ENCODE data around the gene COG1.

Gene COG1

GRCh38 chr17:73228748-73229236, 35.9 kb downstream of the COG1 start:
- H3K4me3 ChIP-seq (replicated peaks in 1 of 2; ENCODE audit: low read depth in 2 of 2, low read length in 2 of 2), result no peak overlapping the region
- TF ChIP-seq CTCF (IDR thresholded peaks at IDR 0.05; ENCODE audit: low read depth, low read length), result no peak
- DNase-seq (ENCODE audit: low read depth in 2 of 2), result peak; percentile 86 to 87

DNA sequence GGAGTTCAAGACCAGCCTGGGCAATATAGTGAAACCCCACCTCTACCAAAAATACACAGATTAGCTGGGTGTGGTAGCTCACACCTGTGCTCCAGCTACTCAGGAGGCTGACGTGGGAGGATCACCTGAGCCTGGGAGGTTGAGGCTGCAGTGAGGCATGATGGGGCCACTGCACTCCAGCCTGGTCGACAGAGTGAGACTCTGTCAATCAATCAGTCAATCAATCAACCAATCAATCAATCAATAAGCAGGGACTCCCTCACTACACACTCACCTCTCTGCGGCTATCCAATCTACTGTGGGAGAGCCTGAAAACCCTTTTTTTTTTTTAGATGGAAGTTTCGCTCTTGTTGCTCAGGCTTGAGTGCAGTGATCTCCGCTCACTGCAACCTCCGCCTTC, 37.2 kb downstream of the COG1 start:
- H3K4me3 ChIP-seq (replicated peaks in 1 of 2; ENCODE audit: low read depth in 2 of 2, low read length in 2 of 2), result no peak overlapping the region
- DNase-seq (ENCODE audit: low read depth in 2 of 2), result no peak
- TF ChIP-seq CTCF (IDR thresholded peaks at IDR 0.05; ENCODE audit: low read depth, low read length), result no peak

GRCh38 chr17:73231395-73231794, 38.5 kb downstream of the COG1 start:
- DNase-seq (ENCODE audit: low read depth in 2 of 2), result peak; percentile 28 to 33
- peak overlapping the region; percentile 94 to 97 for H3K4me3 ChIP-seq (replicated peaks in 1 of 2; ENCODE audit: low read depth in 2 of 2, low read length in 2 of 2)
- TF ChIP-seq CTCF (IDR thresholded peaks at IDR 0.05; ENCODE audit: low read depth, low read length), result no peak

DNA sequence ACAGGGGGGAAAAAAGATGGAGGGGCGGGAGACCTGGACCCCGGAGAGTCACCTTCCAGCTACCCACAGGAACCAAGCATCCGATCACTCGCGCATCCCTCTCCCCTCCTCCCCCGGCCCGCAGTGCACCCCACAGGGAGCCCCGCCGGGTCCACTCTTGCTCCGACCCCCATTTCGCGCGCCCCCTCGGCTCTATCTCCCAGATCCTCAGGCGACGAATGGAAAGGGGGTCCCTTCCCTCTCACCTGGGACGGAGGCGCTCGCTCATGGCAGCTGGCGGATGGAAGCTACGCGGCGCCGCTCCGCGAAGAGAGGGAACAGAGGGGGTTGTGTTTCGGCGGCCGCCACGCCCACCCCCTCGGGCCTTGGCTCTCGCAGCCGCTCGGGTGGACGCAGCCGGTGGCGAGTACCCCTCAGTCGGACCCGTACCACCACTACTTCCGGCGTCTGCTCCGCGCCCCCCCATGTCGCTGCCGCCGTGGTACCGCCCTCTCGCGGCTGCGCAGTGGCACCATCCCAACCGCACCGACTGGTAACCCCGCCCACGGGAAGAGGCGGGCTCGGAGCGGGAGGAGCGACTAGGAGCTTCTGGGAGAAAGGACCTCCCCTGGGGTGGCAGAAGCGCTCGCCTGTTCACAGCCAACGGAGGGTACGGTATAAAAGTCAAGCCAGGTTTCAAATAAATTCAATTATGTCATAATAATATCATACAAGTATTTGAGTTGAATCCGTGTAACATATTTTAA, 39.2 kb downstream of the COG1 start:
- DNase-seq (ENCODE audit: low read depth in 2 of 2), result peak; percentile 94 to 96
- peak overlapping the region; percentile 94 to 97 for H3K4me3 ChIP-seq (replicated peaks in 1 of 2; ENCODE audit: low read depth in 2 of 2, low read length in 2 of 2)
- TF ChIP-seq CTCF (IDR thresholded peaks at IDR 0.05; ENCODE audit: low read depth, low read length), result no peak

DNA sequence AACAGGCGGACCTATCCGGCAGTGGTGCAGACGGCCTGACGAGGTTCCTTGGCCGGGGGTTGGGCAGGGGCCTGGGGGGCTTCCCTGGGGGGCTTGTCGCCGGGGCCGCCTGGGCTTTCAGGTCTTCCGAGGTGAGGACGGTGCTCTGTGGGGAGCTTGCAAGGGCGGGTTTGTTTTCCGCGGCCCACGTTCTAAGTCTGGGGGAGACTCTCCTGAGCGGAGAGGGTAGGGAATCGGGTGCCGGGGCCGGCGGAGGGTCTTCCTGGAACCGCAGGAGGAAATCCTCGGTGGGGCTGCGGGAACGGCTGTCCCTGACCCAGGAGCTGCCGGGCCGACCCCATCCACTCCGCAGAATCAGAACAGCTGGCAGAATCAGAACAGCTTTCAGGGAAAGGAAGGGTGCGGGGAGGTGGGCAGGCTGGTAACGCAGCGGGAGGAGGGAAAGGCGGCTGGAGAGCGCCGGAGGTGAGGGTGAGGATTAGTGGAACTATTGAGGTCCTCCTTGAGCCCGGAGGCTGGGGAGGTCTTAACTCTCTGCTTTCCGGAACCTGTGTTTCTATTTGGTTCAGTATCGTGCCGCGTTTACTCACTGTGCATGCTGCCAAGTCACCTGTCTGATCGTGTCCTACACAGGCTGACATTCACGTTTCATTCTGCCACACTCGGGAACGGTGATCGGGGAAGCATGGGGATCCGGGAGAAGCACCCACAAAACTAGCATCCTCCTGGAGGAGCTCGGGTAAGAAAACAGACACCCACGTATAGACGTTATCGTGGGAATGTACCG, 39.9 kb downstream of the COG1 start:
- no peak for TF ChIP-seq CTCF (IDR thresholded peaks at IDR 0.05; ENCODE audit: low read depth, low read length)
- H3K4me3 ChIP-seq (replicated peaks in 1 of 2; ENCODE audit: low read depth in 2 of 2, low read length in 2 of 2), result peak overlapping the region; percentile 94 to 97
- DNase-seq (ENCODE audit: low read depth in 2 of 2), result peak; percentile 27 to 33

GRCh38 chr17:73234736-73235135, 41.9 kb downstream of the COG1 start:
- no peak overlapping the region for H3K4me3 ChIP-seq (replicated peaks in 1 of 2; ENCODE audit: low read depth in 2 of 2, low read length in 2 of 2)
- DNase-seq (ENCODE audit: low read depth in 2 of 2), result no peak
- no peak for TF ChIP-seq CTCF (IDR thresholded peaks at IDR 0.05; ENCODE audit: low read depth, low read length)

Data from cardiac fibroblast (primary cell).